Ishikawa (cell line): ENCODE data around the gene DNAAF8.

Source experiments
- CEBPB ChIP-seq: IDR thresholded peaks from 2 replicates; pipeline ENCODE4 v1.6.1; 2012
- CREB1 ChIP-seq: IDR thresholded peaks from 2 replicates; pipeline ENCODE4 v1.6.1; 2012; ENCODE audit warnings: low read depth
- EGR1 ChIP-seq: IDR thresholded peaks from 2 replicates; pipeline ENCODE4 v1.6.1; 2012
- EP300 ChIP-seq: IDR thresholded peaks from 2 replicates; pipeline ENCODE4 v1.6.1; 2012; ENCODE audit warnings: borderline replicate concordance
- FOXM1 ChIP-seq: IDR thresholded peaks from 2 replicates; pipeline ENCODE4 v1.6.1; 2012; ENCODE audit warnings: low read depth, borderline replicate concordance
- NFIC ChIP-seq: IDR thresholded peaks from 2 replicates; pipeline ENCODE4 v1.6.1; 2012
- RAD21 ChIP-seq: IDR thresholded peaks from 2 replicates; pipeline ENCODE4 v1.6.1; 2012; ENCODE audit warnings: low read depth
- TAF1 ChIP-seq: IDR thresholded peaks from 2 replicates; pipeline ENCODE4 v1.6.1; 2012; ENCODE audit warnings: low read depth, mild to moderate bottlenecking
- TCF12 ChIP-seq: IDR thresholded peaks from 2 replicates; pipeline ENCODE4 v1.6.1; 2012; ENCODE audit warnings: low read depth
- TEAD4 ChIP-seq: IDR thresholded peaks from 2 replicates; pipeline ENCODE4 v1.6.1; 2012
- YY1 ChIP-seq: IDR thresholded peaks from 2 replicates; pipeline ENCODE4 v1.6.1; 2012; ENCODE audit warnings: low read depth
- ZBTB7A ChIP-seq: IDR thresholded peaks from 2 replicates; pipeline ENCODE4 v1.6.1; 2012; ENCODE audit warnings: low read depth
- TF ChIP-seq, protein P1 (sequence below): IDR thresholded peaks from 2 replicates; pipeline ENCODE4 v1.6.1; 2012
- TF ChIP-seq, protein P2 (sequence below): IDR thresholded peaks from 2 replicates; pipeline ENCODE4 v1.6.1; 2012; ENCODE audit warnings: low read depth, mild to moderate bottlenecking
- TF ChIP-seq, protein P3 (sequence below): IDR thresholded peaks from 2 replicates; pipeline ENCODE4 v1.6.1; 2012

The DNAAF8 gene

DNA sequence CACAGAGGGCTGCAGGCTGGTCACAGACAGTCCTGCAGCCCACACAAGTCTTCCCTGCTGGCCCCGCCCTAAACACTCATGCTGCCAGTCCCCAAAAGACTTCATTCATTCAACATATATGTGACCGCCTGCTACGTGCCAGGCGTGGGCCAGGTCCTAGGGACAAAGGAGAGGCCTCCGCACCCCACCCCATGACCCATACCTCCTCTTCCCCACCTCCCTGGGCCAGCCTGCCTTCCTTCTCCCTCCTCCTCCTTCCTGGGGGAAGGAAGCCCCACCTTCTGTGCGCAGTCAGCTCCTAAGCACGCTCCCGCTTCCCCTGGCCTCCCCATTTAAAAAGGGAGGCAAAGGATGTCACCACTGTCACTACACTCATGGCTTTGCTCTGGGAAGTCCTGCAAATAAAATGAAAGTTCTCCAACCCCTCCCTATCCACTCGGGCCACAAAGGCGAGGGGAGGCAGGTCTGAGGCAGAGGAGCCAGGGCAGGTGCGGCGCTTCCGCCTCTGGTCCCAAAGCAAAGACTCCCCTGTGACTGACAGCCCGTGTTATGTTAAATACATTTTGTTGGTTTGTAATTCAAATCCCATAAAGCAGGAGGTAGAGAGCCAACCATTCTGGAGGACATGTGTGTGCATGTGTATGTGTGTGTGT lies 9.0 kb downstream of the DNAAF8 start:
- TF ChIP-seq, protein P1, sequence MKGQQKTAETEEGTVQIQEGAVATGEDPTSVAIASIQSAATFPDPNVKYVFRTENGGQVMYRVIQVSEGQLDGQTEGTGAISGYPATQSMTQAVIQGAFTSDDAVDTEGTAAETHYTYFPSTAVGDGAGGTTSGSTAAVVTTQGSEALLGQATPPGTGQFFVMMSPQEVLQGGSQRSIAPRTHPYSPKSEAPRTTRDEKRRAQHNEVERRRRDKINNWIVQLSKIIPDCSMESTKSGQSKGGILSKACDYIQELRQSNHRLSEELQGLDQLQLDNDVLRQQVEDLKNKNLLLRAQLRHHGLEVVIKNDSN = no peak
- TF ChIP-seq YY1 (no peak), CREB1 (no peak), TEAD4 (no peak), RAD21 (no peak), TCF12 (no peak), FOXM1 (no peak), EGR1 (no peak), CEBPB (no peak), ZBTB7A (no peak)
- TF ChIP-seq, protein P2, sequence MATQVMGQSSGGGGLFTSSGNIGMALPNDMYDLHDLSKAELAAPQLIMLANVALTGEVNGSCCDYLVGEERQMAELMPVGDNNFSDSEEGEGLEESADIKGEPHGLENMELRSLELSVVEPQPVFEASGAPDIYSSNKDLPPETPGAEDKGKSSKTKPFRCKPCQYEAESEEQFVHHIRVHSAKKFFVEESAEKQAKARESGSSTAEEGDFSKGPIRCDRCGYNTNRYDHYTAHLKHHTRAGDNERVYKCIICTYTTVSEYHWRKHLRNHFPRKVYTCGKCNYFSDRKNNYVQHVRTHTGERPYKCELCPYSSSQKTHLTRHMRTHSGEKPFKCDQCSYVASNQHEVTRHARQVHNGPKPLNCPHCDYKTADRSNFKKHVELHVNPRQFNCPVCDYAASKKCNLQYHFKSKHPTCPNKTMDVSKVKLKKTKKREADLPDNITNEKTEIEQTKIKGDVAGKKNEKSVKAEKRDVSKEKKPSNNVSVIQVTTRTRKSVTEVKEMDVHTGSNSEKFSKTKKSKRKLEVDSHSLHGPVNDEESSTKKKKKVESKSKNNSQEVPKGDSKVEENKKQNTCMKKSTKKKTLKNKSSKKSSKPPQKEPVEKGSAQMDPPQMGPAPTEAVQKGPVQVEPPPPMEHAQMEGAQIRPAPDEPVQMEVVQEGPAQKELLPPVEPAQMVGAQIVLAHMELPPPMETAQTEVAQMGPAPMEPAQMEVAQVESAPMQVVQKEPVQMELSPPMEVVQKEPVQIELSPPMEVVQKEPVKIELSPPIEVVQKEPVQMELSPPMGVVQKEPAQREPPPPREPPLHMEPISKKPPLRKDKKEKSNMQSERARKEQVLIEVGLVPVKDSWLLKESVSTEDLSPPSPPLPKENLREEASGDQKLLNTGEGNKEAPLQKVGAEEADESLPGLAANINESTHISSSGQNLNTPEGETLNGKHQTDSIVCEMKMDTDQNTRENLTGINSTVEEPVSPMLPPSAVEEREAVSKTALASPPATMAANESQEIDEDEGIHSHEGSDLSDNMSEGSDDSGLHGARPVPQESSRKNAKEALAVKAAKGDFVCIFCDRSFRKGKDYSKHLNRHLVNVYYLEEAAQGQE = no peak

DNA sequence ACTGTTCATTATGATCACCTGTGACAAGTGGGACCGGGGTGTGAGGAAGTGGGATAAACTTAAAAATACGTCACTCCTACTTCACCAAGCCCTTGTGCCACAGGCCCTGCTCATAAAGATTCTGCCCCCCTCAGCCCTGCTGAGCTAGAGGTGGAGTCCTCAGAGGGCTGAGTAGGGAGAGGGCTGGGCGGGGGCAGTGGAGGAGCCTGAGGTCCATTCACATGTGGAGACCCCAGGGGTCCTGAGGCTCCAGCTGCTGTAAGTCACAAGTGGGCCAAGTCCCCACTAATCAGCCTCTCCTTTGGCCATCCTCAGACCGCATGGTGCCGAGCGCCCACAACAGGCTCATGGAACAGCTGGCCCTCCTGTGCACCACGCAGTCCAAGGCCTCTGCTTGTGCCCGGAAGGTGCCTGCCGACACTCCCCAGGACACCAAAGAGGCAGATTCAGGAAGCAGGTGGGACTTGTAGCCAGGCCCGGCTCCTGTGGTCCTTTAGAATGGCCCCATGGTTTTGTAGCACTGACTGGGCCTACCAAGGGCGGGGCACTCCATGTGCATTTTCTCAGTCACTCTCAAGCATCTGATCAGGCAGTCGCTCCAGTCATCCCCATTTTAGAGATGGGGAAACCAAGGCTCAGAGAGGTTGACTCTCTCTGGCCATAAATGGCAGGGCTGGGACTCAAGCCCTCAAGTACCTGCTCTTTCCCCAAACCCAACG lies 10.4 kb downstream of the DNAAF8 start:
- no peak for TF ChIP-seq EGR1
- TF ChIP-seq, protein P1 = no peak
- TF ChIP-seq YY1 = no peak
- no peak for TF ChIP-seq TCF12
- no peak for TF ChIP-seq CREB1
- no peak for TF ChIP-seq CEBPB
- TF ChIP-seq TEAD4 = no peak
- no peak for TF ChIP-seq ZBTB7A
- TF ChIP-seq RAD21 = no peak
- no peak for TF ChIP-seq TAF1
- no peak for TF ChIP-seq FOXM1
- TF ChIP-seq, protein P2 = no peak
- no peak for TF ChIP-seq NFIC
- TF ChIP-seq, protein P3, sequence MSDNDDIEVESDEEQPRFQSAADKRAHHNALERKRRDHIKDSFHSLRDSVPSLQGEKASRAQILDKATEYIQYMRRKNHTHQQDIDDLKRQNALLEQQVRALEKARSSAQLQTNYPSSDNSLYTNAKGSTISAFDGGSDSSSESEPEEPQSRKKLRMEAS = no peak
- no peak for TF ChIP-seq EP300

DNA sequence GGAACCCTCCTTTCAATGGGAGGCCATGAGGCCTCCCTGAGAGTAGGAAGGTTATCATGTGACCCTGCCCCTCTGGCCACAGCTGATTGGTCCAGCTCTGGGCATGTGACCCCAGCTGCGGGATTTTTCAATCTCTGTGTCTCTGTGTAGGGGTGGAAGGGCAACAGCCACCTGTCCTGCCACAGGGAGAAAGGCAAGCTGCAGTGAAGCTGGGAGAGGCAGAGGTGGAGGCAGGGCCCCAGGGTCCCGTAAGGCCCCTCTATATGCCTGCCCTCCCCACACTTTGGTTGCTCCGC lies 10.9 kb downstream of the DNAAF8 start:
- TF ChIP-seq CEBPB = no peak
- TF ChIP-seq, protein P1 = peak; percentile 85

DNA sequence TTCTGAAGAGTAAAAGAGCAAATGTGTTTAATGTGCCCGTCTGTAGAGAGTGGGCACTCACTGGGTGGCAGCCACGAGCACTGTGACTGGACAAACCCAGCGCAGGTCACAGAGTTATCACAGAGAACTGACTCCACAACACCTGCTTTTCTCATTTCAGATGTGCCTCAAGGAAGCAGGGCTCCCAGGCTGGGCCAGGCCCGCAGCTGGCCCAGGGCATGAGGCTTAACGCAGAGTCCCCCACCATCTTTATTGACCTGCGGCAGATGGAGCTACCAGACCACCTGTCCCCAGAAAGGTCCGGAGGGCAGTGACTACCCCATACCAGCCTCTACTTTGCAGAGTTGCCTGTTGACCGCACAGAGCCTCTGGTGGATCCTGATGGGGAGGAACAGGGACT lies 11.9 kb downstream of the DNAAF8 start:
- no peak for TF ChIP-seq RAD21

DNA sequence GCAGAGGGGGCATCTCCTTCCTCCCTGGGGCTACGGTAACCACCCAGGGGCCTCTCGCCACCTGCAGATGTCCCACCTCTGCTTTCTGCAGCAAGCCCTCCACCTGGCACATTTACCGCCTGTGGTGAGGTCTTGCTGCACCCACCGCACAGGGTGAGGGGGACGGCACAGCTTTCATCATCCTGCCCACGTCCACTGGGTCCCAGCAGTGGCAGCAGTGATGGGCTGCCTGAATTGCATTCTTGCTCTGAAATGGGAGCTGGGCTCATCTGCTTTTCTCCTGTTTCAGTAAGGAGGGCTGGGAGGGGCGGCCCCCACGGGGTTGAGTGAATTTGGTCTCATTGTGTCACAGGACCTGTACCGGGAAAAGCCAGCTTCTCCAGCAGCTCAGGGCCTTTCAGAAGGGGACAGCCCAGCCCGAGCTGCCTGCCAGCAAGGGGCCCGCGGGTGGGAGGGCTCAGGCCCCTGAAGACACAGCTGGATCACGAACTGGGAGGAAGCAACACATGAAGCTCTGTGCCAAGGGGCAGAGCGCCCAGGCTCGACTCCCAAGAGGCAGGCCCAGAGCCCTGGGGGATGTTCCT lies 12.7 kb downstream of the DNAAF8 start:
- TF ChIP-seq RAD21 = no peak
- no peak for TF ChIP-seq TCF12
- no peak for TF ChIP-seq TEAD4
- TF ChIP-seq, protein P1 = no peak
- TF ChIP-seq CEBPB = no peak
- no peak for TF ChIP-seq CREB1
- no peak for TF ChIP-seq TAF1
- TF ChIP-seq, protein P2 = no peak
- TF ChIP-seq EGR1 = no peak
- no peak for TF ChIP-seq YY1
- TF ChIP-seq EP300 = no peak
- TF ChIP-seq, protein P3 = no peak
- no peak for TF ChIP-seq NFIC
